ENCODE measurements around the gene SMIM17. TPM values are rescaled to one million over a fixed set of nuclear protein-coding genes. Genes with fewer than 3 reads are reported as not detected.

Gene SMIM17
- polyA plus RNA-seq, 1 of the 3 experiments (the other 2 are of a cell fraction): 0.05 TPM

GRCh38 chr19:56611288-56611687, 31.7 kb upstream of the SMIM17 start:
- no peak for TF ChIP-seq EZH2phosphoT487 (IDR thresholded peaks at IDR 0.05; ENCODE audit: borderline replicate concordance, low read depth)
- TF ChIP-seq FOSL2 (IDR thresholded peaks at IDR 0.05; ENCODE audit: borderline replicate concordance, low read depth): no peak
- no peak for TF ChIP-seq SIN3A (IDR thresholded peaks at IDR 0.05; ENCODE audit: borderline replicate concordance, low read depth, low read length)
- DNase-seq: no peak
- H4K20me1 ChIP-seq (ENCODE audit: insufficient read depth): no peaks in the 10 kb centered on the region
- no peaks in the 10 kb centered on the region for H3K9me2 ChIP-seq
- POLR2A ChIA-PET: no interaction called here
- no peaks in the 10 kb centered on the region for H3K27me3 ChIP-seq (ENCODE audit: insufficient read depth)
- 83% methylated on average over 8 of the region's 8 CpGs for WGBS (ENCODE audit: low lambda C conversion rate)
- H3K36me3 ChIP-seq (replicated peaks in 1 of 2; ENCODE audit: control insufficient read depth in 1 of 2, insufficient read depth in 2 of 2, low read length in 1 of 2): peaks cover 12 to 24% of the 10 kb centered on the region in 2 experiments
- no peak overlapping the region; a peak in 1 of 4 replicates for H3K4me3 ChIP-seq (ENCODE audit: low read depth in 2 of 2, low read length in 1 of 2)
- no peak overlapping the region for H3K27ac ChIP-seq (ENCODE audit: low read depth in 2 of 2, low read length in 1 of 2)
- no peak overlapping the region for H3K4me2 ChIP-seq
- peaks cover 67% of the 10 kb centered on the region for H3K79me2 ChIP-seq (ENCODE audit: insufficient read depth)
- no peaks in the 10 kb centered on the region; the same call in 1 of the 2 replicates for H3K9me3 ChIP-seq
- no peak overlapping the region for H2AFZ ChIP-seq (ENCODE audit: low read depth)
- no peaks in the 10 kb centered on the region for H3F3A ChIP-seq (replicated peaks; ENCODE audit: insufficient read depth)
- no peaks in the 10 kb centered on the region for H3K4me1 ChIP-seq (ENCODE audit: control insufficient read depth in 1 of 2, insufficient read depth in 2 of 2, low read depth in 1 of 2, low read length in 1 of 2)
- no peak overlapping the region for H3K9ac ChIP-seq
- CTCF ChIA-PET: no interaction called here

- H3K27ac ChIP-seq (ENCODE audit: low read depth in 2 of 2, low read length in 1 of 2): no peak overlapping the region
- TF ChIP-seq TEAD4 (IDR thresholded peaks at IDR 0.05; ENCODE audit: borderline replicate concordance, insufficient read depth): no peak
- no peak for TF ChIP-seq FOXJ3 (CRISPR knock-in tag; IDR thresholded peaks at IDR 0.05)
- TF ChIP-seq REST (IDR thresholded peaks at IDR 0.05; ENCODE audit: low read depth, low read length): no peak
- TF ChIP-seq USF2 (IDR thresholded peaks at IDR 0.05; ENCODE audit: borderline replicate concordance, low read depth, low read length): no peak
- TF ChIP-seq MXI1 (IDR thresholded peaks at IDR 0.05; ENCODE audit: low read depth, low read length): no peak
- no peak for TF ChIP-seq TCF12 (IDR thresholded peaks at IDR 0.05)
- TF ChIP-seq GABPA (IDR thresholded peaks at IDR 0.05; ENCODE audit: low read depth): no peak
- POLR2A ChIA-PET: no interaction called here
- H3K4me2 ChIP-seq: no peak overlapping the region
- no peaks in the 10 kb centered on the region for H3F3A ChIP-seq (replicated peaks; ENCODE audit: insufficient read depth)
- H3K9me2 ChIP-seq: no peaks in the 10 kb centered on the region
- CTCF ChIA-PET: no interaction called here
- H3K4me3 ChIP-seq (ENCODE audit: low read depth in 2 of 2, low read length in 1 of 2): no peak overlapping the region
- no peaks in the 10 kb centered on the region for H3K4me1 ChIP-seq (ENCODE audit: control insufficient read depth in 1 of 2, insufficient read depth in 2 of 2, low read depth in 1 of 2, low read length in 1 of 2)
- no peaks in the 10 kb centered on the region for H4K20me1 ChIP-seq (ENCODE audit: insufficient read depth)
- no peak overlapping the region for H2AFZ ChIP-seq (ENCODE audit: low read depth)
- peaks cover 12 to 32% of the 10 kb centered on the region in 2 experiments for H3K36me3 ChIP-seq (replicated peaks in 1 of 2; ENCODE audit: control insufficient read depth in 1 of 2, insufficient read depth in 2 of 2, low read length in 1 of 2)
- no peaks in the 10 kb centered on the region for H3K27me3 ChIP-seq (ENCODE audit: insufficient read depth)
- peaks cover 67% of the 10 kb centered on the region for H3K79me2 ChIP-seq (ENCODE audit: insufficient read depth)
- no peak overlapping the region for H3K9ac ChIP-seq
- WGBS (ENCODE audit: low lambda C conversion rate): 83% methylated on average over 2 of the region's 2 CpGs
- no peaks in the 10 kb centered on the region; the same call in 1 of the 2 replicates for H3K9me3 ChIP-seq
- DNase-seq: no peak
Observed at GRCh38 chr19:56612737-56613136, 30.2 kb upstream of the SMIM17 start.

Measured in SK-N-SH (cell line).